NCI-H1417 treated with DMSO at 0.1 percent for 48 hours (cell line): ENCODE data around the gene LHFPL2.
"Not testable (repeated sequence)": the region's sequence is repeated elsewhere in the genome, so short reads cannot be mapped to it uniquely, and the experiment has no call there.

Experiments used
- DNase-seq: peaks from one replicate; lab custom pipeline; 2025; lab: John Stamatoyannopoulos, UW

Gene LHFPL2

GRCh38 chr5:78648359-78649210 lies at the start of gene LHFPL2:
TSS of gene LHFPL2 (minus strand) at chr5:78648772. CDS start at chr5:78510213, 138,559 bp downstream.
- DNase-seq = no peak

- no peak for DNase-seq
These were observed 48.1 kb upstream of the LHFPL2 start for GRCh38 chr5:78696637-78697036.

- not testable (repeated sequence) for DNase-seq
These were observed 47.5 kb upstream of the LHFPL2 start for GRCh38 chr5:78696052-78696451.

- no peak for DNase-seq
These were observed 44.8 kb upstream of the LHFPL2 start for GRCh38 chr5:78693339-78693738.

- DNase-seq = no peak
These were observed 42.8 kb upstream of the LHFPL2 start for GRCh38 chr5:78691084-78691960.

- no peak for DNase-seq
These were observed 41.8 kb upstream of the LHFPL2 start for GRCh38 chr5:78690253-78690972.

GRCh38 chr5:78689540-78690252 lies 41.1 kb upstream of the LHFPL2 start:
- no peak for DNase-seq

GRCh38 chr5:78687514-78687913 lies 38.9 kb upstream of the LHFPL2 start:
- DNase-seq = not testable (repeated sequence)

- not testable (repeated sequence) for DNase-seq
These were observed 35.3 kb upstream of the LHFPL2 start for GRCh38 chr5:78683905-78684304.

- DNase-seq = no peak
These were observed 31.3 kb upstream of the LHFPL2 start for GRCh38 chr5:78679905-78680304.

GRCh38 chr5:78677777-78678668 lies 29.5 kb upstream of the LHFPL2 start:
- no peak for DNase-seq

- no peak for DNase-seq
These were observed 27.6 kb upstream of the LHFPL2 start for GRCh38 chr5:78675956-78676730.

- DNase-seq = not testable (repeated sequence)
These were observed 25.3 kb upstream of the LHFPL2 start for GRCh38 chr5:78673827-78674226.

GRCh38 chr5:78672154-78672553 lies 23.6 kb upstream of the LHFPL2 start:
- no peak for DNase-seq

GRCh38 chr5:78671609-78672008 lies 23.0 kb upstream of the LHFPL2 start:
- no peak for DNase-seq

GRCh38 chr5:78670701-78671269 lies 22.2 kb upstream of the LHFPL2 start:
- DNase-seq = no peak

GRCh38 chr5:78669331-78669730 lies 20.8 kb upstream of the LHFPL2 start:
- DNase-seq = no peak

- no peak for DNase-seq
These were observed 19.0 kb upstream of the LHFPL2 start for GRCh38 chr5:78667461-78668103.

GRCh38 chr5:78666975-78667374 lies 18.4 kb upstream of the LHFPL2 start:
- not testable (repeated sequence) for DNase-seq
